MCF 10A (cell line): Measurements from ENCODE around the gene ANKRD60. TPM values are rescaled to one million over a fixed set of nuclear protein-coding genes. Genes with fewer than 3 reads are reported as not detected.

Experiments used
- BruUV-seq: library from RNA; stranded (reverse); fragments of 400-500 nt; replicated peaks from 2 replicates; lab custom pipeline; 2021; lab: Mats Ljungman, UMichigan
- CTCF ChIA-PET: fragments of 300-600 bp; sonication (Branson Sonifier 250); formaldehyde crosslinking; extraction: SDS; loops from one replicate; lab custom pipeline; 2021; ENCODE audit warnings: antibody characterized with exemption, inconsistent platforms; lab: Yijun Ruan, JAX
- POLR2A ChIA-PET: fragments of 300-600, 350-650 bp; sonication (Branson Sonifier 250); formaldehyde crosslinking; extraction: SDS; loops from one replicate; lab custom pipeline; 2020; ENCODE audit warnings: antibody characterized with exemption, inconsistent platforms; lab: Yijun Ruan, JAX
- DNase-seq: peaks from one replicate; pipeline ENCODE4 v3.0.0-alpha.2; 2018; ENCODE audit not compliant: unreplicated experiment
- H3K27ac Mint-ChIP-seq: one replicate; pipeline ENCODE4 v1.8.0; 2022; ENCODE audit warnings: mild to moderate bottlenecking, low read depth, mixed read lengths; ENCODE audit not compliant: unreplicated experiment
- H3K27me3 Mint-ChIP-seq: one replicate; pipeline ENCODE4 v1.8.0; 2022; ENCODE audit warnings: mixed read lengths; ENCODE audit not compliant: insufficient read depth, unreplicated experiment
- H3K36me3 Mint-ChIP-seq: one replicate; pipeline ENCODE4 v1.8.0; 2022; ENCODE audit warnings: mild to moderate bottlenecking, moderate library complexity, mixed read lengths; ENCODE audit not compliant: insufficient read depth, unreplicated experiment
- H3K4me1 Mint-ChIP-seq: one replicate; pipeline ENCODE4 v1.8.0; 2022; ENCODE audit warnings: mixed read lengths; ENCODE audit not compliant: insufficient read depth, unreplicated experiment
- H3K4me3 Mint-ChIP-seq: one replicate; pipeline ENCODE4 v1.8.0; 2022; ENCODE audit warnings: mild to moderate bottlenecking, moderate library complexity, mixed read lengths; ENCODE audit not compliant: unreplicated experiment
- H3K9me3 Mint-ChIP-seq: one replicate; pipeline ENCODE4 v1.8.0; 2022; ENCODE audit warnings: mixed read lengths; ENCODE audit not compliant: unreplicated experiment
- CTCF ChIP-seq: fragments of 200-600 bp; IDR thresholded peaks from one replicate; pipeline ENCODE4 v1.8.0; 2022; ENCODE audit warnings: antibody characterized with exemption, mild to moderate bottlenecking; ENCODE audit not compliant: unreplicated experiment
- intact Hi-C: fragments of 100-400 bp; cut with micrococcal nuclease; formaldehyde crosslinking; loops from 2 replicates; pipeline ENCODE4 v1.14.1; 2022
- total RNA-seq: library from RNA; stranded (reverse); gene quantifications from 2 replicates; pipeline ENCODE4 v1.2.3, GENCODE V29; 2022

ANKRD60 gene
- total RNA-seq, 1 experiment from 2014 or later: not detected

DNA sequence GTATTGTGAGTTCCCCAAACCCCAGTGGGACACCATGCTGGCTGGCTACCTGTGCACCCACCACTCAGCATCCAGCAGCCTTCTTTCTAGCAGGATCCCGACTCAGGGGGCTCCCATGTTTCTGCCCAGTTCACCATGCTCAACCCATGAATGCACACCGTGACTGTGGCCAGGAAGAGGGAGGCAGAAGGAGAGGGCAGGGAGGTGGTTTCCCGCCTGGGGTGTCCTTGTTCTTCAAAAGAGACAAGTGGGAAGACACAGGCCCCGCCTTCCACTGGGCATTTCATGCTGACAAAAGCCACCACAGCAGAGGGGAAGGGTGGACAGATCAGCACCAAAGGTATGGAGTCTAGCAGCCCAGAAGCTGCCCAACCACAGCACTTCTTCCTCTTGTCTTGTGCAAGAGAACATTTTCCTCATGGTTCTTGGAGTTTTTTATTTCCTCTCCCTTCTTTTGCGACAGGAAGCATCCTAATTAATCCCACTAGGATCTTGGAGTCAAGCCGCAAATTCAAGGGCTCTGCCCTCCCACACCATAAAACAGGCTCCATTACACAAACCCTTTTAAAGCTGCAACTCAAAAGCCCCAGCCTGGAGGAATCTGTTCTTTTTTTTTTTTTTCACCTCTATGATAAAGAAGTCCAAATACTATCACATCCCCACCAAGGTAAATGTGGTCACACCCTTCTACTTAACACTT, 13.5 kb upstream of the ANKRD60 start:
- no TSS peak for BruUV-seq
- H3K36me3 Mint-ChIP-seq: peaks cover 30% of the 10 kb centered on the region
- DNase-seq: no peak
- POLR2A ChIA-PET: no interaction called here
- no peaks in the 10 kb centered on the region for H3K27me3 Mint-ChIP-seq
- H3K4me1 Mint-ChIP-seq: no peaks in the 10 kb centered on the region
- CTCF ChIA-PET: interaction anchor here (0.5 to 11.2 kb wide), 4 partner anchors 7 to 776 kb away, joined by 3 to 121 read pairs (median 3); no protein-coding TSS in a partner anchor
- H3K9me3 Mint-ChIP-seq: no peaks in the 10 kb centered on the region
- no peak overlapping the region for H3K27ac Mint-ChIP-seq
- no peak for TF ChIP-seq CTCF
- no peak overlapping the region for H3K4me3 Mint-ChIP-seq
- intact Hi-C loops: no loop called here

DNA sequence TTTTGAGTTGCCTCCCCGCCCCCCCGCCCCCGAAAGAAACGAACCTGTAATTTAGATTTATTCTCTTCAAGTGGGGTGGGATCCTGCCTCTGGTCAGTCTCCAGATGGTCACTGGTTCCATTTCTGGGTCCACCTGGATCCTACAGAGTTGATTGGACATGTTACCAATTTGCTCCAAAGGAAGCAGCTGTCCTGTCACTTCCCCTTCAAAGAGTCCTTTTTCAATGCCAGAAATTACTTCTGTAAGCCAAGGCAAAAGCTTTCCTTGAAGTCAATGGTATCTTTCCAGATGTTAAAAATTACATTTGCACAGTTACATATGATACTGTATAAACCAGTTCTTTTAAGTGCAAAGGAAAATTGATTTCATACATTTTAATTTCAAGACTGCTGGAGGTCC, 12.0 kb upstream of the ANKRD60 start:
- POLR2A ChIA-PET: no interaction called here
- H3K27ac Mint-ChIP-seq: no peak overlapping the region
- TF ChIP-seq CTCF: no peak
- DNase-seq: no peak
- intact Hi-C loops: no loop called here
- no peaks in the 10 kb centered on the region for H3K27me3 Mint-ChIP-seq
- BruUV-seq: no TSS peak
- H3K36me3 Mint-ChIP-seq: peaks cover 16% of the 10 kb centered on the region
- H3K4me3 Mint-ChIP-seq: no peak overlapping the region
- H3K4me1 Mint-ChIP-seq: no peaks in the 10 kb centered on the region
- CTCF ChIA-PET: interaction anchor here (8.3 kb wide), 1 partner anchor 207 kb away, joined by 58 read pairs; no protein-coding TSS in a partner anchor
- no peaks in the 10 kb centered on the region for H3K9me3 Mint-ChIP-seq

DNA sequence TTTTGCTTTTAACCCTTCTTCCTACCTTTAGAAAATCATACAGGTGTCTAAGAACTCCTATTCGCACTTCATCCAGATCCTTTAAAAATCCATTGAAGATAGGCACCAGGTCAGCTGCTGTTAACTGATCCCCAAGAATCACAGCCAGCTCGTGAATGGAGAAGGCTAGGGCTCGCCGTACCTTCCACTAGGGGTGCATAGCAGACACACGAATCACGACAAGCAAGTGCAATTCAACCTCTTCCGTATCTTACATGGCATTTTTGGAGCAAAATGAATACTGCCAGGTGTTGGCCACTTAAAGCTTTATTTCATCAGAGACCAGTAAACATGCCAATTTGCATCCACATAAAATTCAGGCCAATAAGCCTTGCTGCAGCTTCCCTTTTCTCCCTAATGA, 10.8 kb upstream of the ANKRD60 start:
- no peak for DNase-seq
- intact Hi-C loops: loop anchor here (5.0 kb wide), 2 partner anchors 73 to 598 kb away; no protein-coding TSS in a partner anchor
- H3K27ac Mint-ChIP-seq: peak overlapping the region; percentile 82
- H3K4me1 Mint-ChIP-seq: no peaks in the 10 kb centered on the region
- no TSS peak for BruUV-seq
- H3K27me3 Mint-ChIP-seq: no peaks in the 10 kb centered on the region
- TF ChIP-seq CTCF: no peak
- peaks cover 11% of the 10 kb centered on the region for H3K36me3 Mint-ChIP-seq
- H3K4me3 Mint-ChIP-seq: no peak overlapping the region
- H3K9me3 Mint-ChIP-seq: no peaks in the 10 kb centered on the region
- ChIA-PET POLR2A (interaction anchor here (0.6 to 1.0 kb wide), 4 partner anchors 9 to 150 kb away, joined by 3 to 5 read pairs (median 3); partner anchors contain the start of gene VAPB), CTCF (interaction anchor here (0.6 to 8.7 kb wide), 5 partner anchors 9 to 613 kb away, joined by 3 to 121 read pairs (median 21); partner anchors contain the start of genes GNAS and STX16)

- POLR2A ChIA-PET: interaction anchor here (0.6 to 4.8 kb wide), 4 partner anchors 10 to 413 kb away, joined by 3 to 25 read pairs (median 4); partner anchors contain the start of genes STX16 and VAPB
- CTCF ChIA-PET: interaction anchor here (0.6 to 8.7 kb wide), 9 partner anchors 9 to 1269 kb away, joined by 3 to 121 read pairs (median 7); partner anchors contain the start of gene GNAS
- no peak for DNase-seq
- no peak for TF ChIP-seq CTCF
- BruUV-seq: no TSS peak
- Mint-ChIP-seq H3K4me3 (no peak overlapping the region), H3K27ac (no peak overlapping the region), H3K9me3 (no peaks in the 10 kb centered on the region), H3K4me1 (no peaks in the 10 kb centered on the region), H3K36me3 (peaks cover 14% of the 10 kb centered on the region), H3K27me3 (no peaks in the 10 kb centered on the region)
- intact Hi-C loops: loop anchor here (5.0 kb wide), 2 partner anchors 74 to 599 kb away; no protein-coding TSS in a partner anchor
Measured at GRCh38 chr20:58238490-58238889, 10.0 kb upstream of the ANKRD60 start.
